Fibroblast of skin of left biceps (primary cell): ENCODE measurements around the gene SOX4.

Experiments used
- DNase-seq, 2 experiments: peaks; one replicate each; pipeline ENCODE4 v3.0.0-alpha.2; 2013; ENCODE audit warnings: low read depth in 2 of 2

The SOX4 gene

GRCh38 chr6:21593927-21594415 lies 420 bp downstream of the SOX4 start:
- no peak for DNase-seq

GRCh38 chr6:21594416-21595281 lies 1.1 kb downstream of the SOX4 start:
- no peak for DNase-seq

GRCh38 chr6:21595285-21596144 lies 2.0 kb downstream of the SOX4 start:
- DNase-seq = no peak

GRCh38 chr6:21596145-21596948 lies 2.8 kb downstream of the SOX4 start:
- no peak for DNase-seq

GRCh38 chr6:21596949-21597682 lies 3.6 kb downstream of the SOX4 start:
- DNase-seq = no peak

- no peak for DNase-seq
Observed at GRCh38 chr6:21597801-21598673, 4.5 kb downstream of the SOX4 start.

GRCh38 chr6:21598674-21599023 lies 5.1 kb downstream of the SOX4 start:
- DNase-seq = no peak

GRCh38 chr6:21599051-21599696 lies 5.6 kb downstream of the SOX4 start:
- DNase-seq = no peak

- DNase-seq = no peak
Observed at GRCh38 chr6:21601339-21601923, 7.9 kb downstream of the SOX4 start.

- no peak for DNase-seq
Observed at GRCh38 chr6:21601932-21602390, 8.4 kb downstream of the SOX4 start.

GRCh38 chr6:21603082-21603952 lies 9.8 kb downstream of the SOX4 start:
- no peak for DNase-seq

GRCh38 chr6:21604081-21604480 lies 10.5 kb downstream of the SOX4 start:
- DNase-seq = no peak

- no peak for DNase-seq
Observed at GRCh38 chr6:21605166-21605565, 11.6 kb downstream of the SOX4 start.

- no peak for DNase-seq
Observed at GRCh38 chr6:21608601-21609000, 15.1 kb downstream of the SOX4 start.

GRCh38 chr6:21609881-21610329 lies 16.4 kb downstream of the SOX4 start:
- no peak for DNase-seq

GRCh38 chr6:21610341-21610740 lies 16.8 kb downstream of the SOX4 start:
- no peak for DNase-seq

GRCh38 chr6:21611485-21611884 lies 17.9 kb downstream of the SOX4 start:
- DNase-seq = no peak
